NCI-H2227 (cell line): ENCODE data around the gene IGFN1.

Source experiments
- DNase-seq: peaks from one replicate; lab custom pipeline; 2025; ENCODE audit not compliant: unreplicated experiment; lab: John Stamatoyannopoulos, UW

The IGFN1 gene

DNA sequence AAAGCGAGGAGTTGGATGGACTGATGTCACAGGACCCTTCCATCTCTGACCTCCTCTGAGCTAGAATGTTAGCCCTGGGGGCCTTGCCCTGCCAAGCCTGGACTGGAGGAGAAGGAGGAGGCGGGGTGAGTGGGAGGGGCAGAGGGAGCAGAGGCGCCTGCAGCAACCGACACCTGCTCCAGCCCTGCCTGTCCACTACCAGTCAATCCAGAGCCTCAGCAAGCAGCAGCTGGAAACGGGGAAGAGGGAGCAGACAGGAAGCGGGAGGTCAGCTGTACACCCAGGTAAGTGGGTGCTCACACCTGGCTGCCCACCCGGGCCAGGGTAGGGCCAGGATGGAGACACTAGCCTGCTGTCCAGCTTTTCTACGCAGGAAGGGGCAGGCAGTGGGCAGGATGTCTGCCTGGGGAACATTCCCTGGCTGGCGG is at the start of gene IGFN1:
IGFN1 (plus strand) TSS at position 201 of the 428 bp plus-strand sequence. CDS start 2,470 bp downstream, outside the sequence.
- no peak for DNase-seq

DNA sequence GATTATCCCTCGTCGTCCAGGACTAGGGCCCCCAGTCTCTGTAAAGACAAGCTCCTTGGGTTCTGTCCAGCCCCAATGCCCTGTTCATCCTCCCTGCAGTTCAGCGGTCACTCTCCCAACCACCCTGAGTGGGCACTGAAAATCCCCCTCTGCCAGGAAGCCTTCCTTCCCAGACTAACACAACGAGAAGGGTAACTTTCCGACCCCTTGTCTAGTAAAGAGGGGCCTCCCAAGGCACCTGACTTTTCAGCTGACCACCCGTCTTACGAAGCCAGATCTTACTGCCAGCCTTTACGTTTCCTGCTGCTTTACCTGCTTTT is 49.7 kb upstream of the IGFN1 start:
- DNase-seq: no peak

DNA sequence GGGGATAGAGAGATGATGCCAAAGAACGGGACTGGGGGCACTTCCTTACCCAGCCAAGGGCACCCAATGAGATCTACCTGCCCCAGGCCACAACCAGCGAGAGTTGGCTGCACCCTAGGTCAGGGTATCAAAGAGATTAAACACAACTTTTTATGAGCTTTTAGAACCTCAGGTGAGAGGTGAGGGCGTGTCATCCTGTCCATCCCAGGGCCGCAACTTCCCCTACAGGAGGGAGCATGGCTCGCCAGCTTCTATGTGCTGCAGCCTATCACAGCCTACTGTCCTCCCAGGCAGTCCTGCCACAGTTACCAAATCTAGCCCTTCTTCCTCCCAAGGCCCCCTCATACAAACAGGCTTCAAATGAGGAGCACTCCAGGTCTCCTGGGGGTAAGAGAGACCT is 49.2 kb upstream of the IGFN1 start:
- DNase-seq: no peak

DNA sequence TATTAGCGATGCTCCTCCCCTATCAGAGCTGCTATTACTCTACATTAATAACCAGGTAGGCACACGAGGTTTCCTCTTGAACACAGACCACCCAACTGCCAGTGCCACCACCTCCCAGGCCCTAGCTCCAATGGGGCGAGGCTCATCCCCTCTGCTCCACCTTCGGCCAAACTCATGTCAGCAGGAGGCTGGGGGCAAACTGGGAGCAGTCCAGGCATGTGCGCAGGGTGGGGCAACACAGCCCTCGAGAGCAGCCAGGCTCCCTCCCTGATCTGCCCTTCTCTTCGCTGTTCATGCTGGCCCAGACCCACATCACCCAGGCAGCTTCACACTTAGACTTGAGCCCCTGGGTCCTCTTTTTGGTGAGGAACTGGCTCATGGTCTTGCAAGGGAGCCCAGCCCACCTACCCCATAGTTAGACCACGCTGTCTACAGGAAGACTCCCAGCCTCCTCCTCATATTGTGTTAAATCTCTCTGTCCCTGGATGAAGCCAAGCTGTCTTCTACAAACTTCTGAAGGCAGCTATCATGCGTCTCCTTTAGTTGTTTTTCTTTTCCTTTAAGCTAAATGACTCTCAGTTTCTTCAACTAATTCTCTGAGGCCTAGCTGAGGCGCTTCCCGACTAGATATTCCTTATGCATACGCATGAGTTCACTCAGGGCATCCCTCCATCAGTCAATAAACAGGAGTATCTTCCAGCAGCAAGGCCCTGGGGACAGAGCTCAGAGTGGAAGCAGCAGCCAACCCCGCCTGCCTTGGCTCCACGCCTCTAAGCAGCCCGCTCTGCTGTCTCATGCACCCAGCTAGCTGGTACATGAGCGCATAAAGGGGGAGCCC is 48.4 kb upstream of the IGFN1 start:
- no peak for DNase-seq

DNA sequence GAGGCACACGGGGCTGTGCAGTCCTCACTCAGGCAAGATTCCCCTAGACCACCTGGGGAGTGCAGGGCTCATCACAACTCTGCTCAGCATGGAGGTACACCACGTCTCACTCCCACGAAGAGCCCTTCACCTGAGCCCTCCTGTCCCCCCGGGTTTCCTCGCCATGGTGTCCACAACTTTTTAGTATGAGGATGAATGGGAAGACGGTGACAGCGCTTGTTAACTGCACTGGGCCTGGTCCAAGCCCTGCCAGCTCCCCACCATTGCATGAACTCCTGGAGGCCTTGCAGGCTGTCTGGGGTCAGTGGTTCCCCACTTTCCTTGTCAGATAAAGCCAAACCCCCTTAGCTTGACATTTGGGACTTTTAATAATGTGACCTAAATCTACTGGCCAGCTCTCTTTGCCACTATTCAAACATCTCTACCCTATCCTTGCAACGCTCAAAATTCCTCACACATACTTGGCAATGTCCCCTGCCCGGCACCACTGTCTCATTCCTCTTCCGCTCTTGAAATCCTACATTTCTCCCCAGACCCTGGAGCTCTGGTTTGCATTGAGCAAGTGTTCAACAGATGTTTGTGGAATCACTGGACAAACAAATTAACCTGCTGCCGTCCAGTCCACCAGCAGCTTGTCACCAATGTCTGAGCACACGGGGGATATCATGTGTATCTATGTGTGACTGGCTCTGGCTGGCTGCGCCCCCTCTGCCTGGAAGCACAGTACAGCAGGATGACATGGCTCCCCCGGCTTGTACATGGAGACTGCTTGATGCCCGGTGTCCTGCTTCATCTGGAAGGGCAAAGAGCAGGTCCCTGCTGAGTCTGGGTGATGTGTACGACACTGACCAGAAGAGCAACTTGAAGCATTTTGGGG is 47.5 kb upstream of the IGFN1 start:
- DNase-seq: no peak

DNA sequence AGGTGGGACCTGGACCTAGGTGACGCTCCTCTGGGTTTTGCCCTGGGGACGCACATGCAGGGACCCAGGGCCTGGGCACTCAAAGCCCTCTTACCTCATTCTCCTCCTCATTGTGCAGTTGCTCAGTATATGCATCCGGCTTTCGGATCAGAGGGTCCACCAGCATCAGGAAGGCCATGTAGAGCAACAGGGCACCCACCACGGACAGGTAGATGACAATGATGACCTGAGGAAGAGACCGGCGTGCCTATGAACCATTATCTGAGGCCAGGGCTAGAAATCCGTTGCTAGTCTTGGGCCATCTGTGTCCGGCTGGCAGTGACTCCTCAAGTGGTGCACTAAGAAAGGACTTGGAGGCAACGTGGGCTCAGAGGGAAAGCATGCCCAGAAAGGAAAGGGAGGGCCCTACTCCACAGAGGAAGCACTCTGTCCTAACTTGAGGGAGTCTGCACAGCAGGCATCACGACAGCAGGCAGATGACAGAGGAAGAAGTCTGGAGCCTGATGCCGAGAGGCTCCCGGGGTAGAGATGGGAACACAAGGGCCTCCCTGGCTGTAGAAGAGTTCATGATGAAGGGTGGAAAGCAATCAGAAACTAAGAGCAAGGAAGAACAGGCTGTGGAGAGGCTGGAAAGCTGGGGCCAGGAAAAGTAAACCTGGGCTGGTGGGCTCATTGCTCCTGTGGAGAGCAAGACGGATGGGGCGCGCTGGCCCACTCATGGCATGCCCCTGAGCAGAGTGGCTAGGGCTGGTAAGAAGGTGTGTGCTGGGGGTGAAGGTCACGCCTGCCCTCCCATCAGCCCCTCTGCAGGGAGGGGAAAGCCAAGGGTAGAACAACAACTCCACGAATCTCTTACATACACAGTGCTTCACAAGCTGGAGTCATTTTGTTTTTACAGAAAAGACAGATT is 46.6 kb upstream of the IGFN1 start:
- DNase-seq: no peak

DNA sequence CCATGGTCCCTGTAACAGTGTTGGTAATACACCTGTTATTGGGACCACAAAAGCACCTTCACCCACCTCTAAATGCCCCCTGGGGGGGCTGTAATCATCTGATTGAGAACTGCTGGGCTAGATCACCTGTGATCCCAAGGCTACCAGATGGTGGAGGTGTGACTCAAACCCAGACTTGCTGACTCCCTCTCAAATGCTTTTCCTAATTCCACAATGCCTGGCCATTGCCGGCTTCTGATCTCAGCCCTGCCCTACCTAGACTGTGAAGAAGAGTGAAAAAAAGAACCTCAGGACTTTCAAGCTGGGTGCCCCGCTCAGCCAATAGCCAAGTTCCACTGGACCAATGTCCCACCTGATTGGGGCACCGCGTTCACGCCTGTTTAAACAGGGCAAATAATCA is 45.9 kb upstream of the IGFN1 start:
- no peak for DNase-seq

DNA sequence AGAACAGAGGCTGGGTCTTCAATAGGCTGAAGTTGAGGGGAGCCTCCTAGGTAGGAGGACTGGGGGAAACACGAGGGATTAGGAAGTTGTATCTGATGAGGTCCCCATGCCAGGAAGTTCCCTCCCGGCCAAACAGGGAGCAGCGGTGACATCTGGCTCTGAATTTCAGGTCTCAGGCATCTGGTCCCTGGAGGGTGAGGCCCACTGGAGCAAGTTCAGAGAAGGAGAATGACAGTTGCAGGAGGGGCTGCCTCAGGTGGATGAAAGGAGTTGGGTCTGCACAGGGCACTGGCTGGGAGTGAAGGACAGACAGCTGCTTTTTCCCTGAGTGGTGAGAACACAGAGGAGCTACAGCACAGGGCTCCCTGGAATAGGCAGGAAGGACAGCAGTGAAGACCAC is 45.5 kb upstream of the IGFN1 start:
- no peak for DNase-seq

DNA sequence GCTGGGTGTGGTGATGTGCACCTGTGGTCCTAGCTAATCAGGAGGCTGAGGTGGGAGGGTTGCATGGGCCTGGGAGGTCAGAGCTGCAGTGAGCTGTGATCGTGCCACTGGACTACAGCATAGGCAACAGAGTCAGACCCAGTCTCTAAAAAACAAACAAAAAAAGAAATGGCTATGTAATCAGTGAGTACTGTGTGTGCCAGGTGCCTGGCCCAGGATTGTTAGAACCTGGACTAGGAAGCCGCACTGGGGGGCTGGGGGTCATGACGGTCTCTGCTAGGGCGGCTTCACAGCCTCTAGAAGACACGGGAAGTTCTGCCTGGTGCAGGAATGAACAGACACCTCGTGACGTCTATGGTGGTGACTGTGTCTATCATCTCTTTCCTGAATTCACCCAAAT is 44.8 kb upstream of the IGFN1 start:
- no peak for DNase-seq

DNA sequence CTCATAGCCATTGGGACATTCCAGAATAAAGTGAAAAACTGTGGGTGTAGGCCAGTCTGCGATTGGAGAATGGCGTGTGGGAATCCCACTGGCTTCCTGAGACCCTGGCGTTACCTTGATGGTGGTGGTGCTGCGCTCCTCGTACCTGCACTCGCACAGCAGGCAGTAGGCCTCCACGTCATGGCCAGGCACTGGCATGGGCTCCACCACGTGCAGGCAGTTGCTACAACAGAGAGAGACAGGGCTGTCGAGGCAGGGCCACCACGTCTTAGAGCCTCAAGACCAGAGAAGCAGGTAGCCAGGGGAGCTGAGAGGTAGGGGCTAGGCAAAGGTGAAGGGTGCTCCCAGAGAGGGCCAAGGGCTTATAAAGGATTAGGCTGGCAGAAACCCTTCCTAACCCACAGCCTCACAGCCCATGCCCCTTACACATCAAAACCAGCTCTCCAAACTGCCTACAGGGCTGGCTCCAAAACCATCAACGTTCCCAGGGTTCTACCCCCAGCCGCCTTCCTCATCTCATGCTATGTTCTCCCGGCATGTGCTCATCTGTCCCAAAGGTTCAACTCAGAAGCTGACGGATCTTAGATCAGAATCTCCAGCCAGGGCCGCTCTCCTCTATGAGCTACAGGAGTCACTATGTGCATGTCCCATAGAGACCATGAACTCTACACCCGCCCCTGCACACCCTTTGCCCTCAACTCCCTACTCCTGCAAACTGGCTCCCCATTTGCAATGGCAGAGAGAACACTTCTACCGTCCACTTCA is 43.8 kb upstream of the IGFN1 start:
- no peak for DNase-seq

DNA sequence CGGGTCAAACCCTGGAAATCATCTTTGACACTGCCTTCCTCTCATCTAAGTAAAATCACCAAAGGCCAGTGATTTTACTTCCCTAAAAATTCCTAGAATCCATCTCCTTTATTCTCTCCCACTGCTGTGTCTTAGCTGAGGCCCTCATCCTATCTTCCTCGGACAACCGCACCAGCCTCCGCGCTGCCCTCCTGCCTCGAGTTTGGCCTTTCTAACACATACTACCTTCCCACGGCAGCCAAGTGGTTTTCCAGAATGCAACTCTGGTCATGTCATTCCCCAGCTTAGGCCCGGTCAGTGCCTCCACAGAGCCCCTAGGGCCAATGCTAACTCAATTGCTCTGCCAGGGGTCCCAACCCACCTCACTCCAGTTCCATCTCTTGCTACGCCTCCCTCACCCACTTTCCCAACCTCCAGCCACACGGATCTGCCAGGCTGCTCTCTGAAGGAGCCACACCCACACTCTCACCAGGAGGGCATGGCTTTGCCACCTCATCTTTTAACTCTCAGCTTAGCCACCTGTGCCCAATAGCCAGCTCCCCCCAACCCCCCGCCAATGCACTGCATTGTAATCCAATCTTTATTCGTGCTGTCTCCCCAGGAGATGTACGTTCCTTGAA is 43.1 kb upstream of the IGFN1 start:
- DNase-seq: no peak

DNA sequence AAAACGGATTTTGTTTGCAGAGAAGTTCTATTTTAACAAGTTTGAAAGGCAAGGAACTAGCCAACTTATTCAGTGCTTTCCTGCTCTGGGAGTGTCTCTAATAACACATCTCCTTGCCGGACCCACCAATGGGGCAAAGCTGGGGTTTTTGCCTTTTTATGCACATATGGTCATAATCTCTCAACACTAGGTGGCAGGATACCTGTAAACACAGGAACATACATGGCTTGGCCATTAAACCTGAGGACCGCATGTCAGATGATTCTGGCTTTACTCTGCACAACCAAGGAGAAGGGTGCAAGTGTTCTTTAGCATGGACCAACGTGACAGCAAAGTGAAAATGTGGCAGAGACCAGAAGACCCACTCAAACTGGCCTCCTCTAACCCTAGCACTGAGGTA is 41.2 kb upstream of the IGFN1 start:
- DNase-seq: peak; percentile 67

DNA sequence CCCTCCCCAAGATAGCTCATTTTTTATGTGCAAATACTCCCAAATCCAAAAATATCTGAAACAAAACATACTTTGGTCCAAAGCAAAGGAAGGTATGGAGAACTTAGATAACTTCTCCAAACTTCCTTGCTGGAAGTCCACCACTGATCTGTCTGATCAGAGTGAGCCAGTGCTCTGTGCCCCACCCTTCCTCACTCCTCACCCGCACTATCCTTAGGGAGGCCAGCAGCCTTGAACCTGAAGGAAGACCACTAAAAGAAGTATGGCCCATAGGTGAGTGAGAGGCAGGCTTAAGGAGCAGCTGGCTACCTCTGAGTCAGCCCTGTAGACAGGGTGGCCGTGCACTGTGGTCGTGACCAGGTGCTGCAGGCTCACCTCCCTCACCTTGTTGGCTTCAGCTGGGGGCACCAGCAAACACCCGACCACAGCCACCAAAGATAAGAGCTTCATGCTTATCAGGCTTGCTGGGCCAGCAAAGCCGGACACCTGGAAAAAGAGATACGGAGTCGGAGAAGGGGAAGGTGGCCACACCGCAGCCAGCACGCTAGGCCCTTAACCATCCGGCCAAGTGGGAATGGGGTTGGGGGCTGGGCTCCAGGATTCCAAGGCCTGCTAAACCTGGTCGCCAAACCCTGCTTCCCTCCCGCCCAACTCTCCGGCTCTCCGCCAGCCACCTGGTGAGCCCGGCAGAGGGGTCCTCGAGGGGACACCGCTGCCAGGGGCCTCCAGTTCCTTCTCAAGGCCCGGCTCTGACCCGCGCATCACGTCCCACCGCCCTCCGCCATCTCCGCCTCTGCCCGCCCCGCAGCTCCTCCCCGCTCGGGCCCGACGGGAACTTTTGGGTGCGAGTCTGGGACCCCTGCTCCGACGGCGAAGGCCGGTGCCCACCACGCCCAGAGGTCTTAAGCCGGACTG is 36.9 kb upstream of the IGFN1 start:
- DNase-seq: peak; percentile 79

DNA sequence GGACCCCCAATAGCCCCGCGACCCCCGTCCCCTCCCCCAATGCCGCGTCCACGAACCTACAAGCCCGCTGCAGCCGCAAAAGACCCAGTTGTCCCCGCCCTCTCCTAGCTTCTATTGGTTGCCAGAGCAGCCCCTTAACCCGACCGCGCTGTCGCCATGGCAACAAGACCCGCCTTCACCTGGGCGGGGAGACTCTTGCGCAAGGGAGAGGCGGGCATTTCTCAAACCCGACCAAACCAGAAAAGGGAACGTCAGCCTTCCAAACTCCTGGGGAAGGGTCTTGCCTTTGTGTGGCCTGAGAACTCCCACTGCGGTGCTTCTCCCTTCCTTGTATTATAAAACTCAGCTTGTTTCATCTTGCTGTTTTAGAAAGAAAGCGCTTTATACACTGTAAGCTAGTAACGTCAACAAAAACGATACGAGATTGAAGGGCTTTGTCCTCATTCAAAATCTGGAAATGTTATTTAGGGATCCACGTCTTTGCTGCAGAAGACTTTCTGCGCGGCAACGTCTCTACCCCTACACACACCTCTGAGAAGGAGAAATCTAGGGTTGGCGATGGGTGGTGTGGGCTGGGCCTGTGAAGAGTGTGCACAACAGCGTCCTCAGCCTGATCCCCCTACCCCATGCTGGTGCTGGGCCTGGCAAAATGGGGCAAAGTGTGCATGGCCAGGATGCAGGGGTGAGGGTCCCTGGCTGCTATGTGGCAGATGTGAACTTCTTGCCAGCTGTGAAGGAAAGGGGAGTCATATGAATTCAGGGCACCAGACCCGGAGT is 36.0 kb upstream of the IGFN1 start, which contains the start of gene TMEM9:
TMEM9 (minus strand) TSS at position 86 of the 777 bp plus-strand sequence. CDS start 551 bp downstream, outside the sequence.
- DNase-seq: peak; percentile 99

DNA sequence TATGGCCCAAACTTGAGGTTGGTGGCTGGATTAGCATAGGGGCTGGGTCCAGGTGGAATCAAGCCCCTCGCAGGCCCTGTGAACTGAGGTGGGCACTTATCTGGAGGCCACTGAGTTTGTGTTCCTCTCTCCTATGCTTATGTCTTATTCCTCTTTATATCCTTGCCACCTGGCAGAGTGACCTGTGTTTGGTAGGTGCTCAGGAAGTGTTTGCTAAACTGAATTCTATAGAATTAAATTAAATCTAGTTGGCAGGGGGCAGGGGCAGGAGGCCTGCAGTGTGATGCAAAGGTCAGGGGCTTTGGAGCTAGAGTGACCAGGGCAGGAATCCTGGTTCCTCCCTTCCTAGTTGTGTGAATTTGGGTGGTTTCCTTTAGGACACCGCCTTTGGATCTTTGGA is 35.3 kb upstream of the IGFN1 start:
- DNase-seq: no peak

DNA sequence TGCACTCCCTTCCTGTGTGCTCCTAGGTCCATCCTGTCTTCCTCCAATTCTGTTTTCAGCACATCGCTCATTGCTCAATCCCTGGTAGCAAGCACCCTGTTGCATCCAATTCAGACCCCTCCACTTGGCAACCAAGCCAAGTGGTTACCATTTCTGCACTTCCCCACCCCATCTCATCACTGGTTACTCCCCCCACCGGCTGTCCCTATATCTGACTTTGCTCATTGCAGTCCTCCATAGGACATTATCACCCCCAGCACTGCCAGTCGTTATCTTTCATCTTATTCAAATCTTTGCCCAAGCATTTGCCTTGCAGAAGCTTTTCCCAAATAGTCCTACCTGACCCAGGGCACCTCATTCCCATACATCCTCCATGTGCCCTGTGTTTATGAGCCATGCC is 34.3 kb upstream of the IGFN1 start:
- no peak for DNase-seq

DNA sequence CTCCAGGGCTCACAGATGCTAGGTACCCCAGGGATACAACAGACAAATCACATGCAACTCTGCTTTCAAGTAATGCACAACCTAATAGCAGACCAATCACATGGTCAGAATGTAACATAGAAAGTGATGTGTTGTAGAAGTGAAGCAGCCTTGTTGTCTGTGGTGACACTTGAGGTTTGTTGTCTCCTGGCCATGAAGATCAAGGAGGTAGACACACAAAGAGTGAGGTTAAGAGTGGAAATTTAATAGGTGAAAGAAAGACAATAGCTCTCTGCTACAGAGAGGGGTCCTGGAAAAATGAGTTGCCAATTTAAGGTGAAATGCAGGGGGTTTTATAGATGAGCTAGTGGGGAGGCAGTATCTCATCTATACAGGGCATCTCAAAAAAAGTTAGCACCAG is 33.8 kb upstream of the IGFN1 start:
- DNase-seq: no peak

DNA sequence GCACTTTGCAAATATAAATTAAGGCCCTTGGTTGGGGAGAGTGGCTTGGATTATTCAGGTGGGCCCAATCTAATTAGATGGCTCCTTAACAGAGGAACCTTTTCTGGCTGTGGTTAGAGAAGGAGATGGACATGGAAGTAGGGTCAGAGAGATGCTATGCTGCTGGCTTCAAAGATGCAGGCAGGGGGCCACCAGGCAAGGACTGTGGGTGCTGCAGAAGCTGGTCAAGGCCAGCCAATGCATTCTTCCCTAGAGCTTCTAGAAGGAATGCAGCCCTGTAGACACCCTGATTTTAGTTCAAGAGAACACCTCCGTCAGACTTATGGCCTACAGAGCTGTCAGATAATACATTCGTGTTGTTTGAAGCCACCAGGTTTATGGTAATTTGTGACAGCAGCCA is 32.7 kb upstream of the IGFN1 start:
- DNase-seq: no peak
